H1 (cell line): Measurements from ENCODE around the gene CCN6. TPM values are rescaled to one million over a fixed set of nuclear protein-coding genes. Genes with fewer than 3 reads are reported as not detected.

Experiments
- CTCF ChIA-PET: fragments of 300-600 bp; sonication (Branson Sonifier 250); formaldehyde crosslinking; loops from one replicate; lab custom pipeline; 2021; ENCODE audit not compliant: partially characterized antibody; lab: Charles Lee
- POLR2A ChIA-PET: fragments of 300-600 bp; sonication (Branson Sonifier 250); formaldehyde crosslinking; loops from one replicate; lab custom pipeline; 2021; ENCODE audit warnings: inconsistent platforms; ENCODE audit not compliant: partially characterized antibody; lab: Charles Lee
- DNase-seq, 2 experiments: peaks; one replicate each; pipeline versions ENCODE4 v3.0.0 to v3.0.0-alpha.2; 2010 to 2022; ENCODE audit warnings: low spot score in 2 of 2, low read depth in 1 of 2, mixed read lengths in 1 of 2
- FAIRE-seq: peaks from 2 replicates; lab custom pipeline; 2011; peaks lifted over from hg19 to GRCh38; lab: Jason Lieb, UNC
- H2AFZ ChIP-seq: 2 replicates; pipeline ENCODE4 v1.8.1; 2012; ENCODE audit warnings: low read length, inconsistent platforms
- H2AK5ac ChIP-seq: 2 replicates; pipeline ENCODE4 v1.6.1; 2013; ENCODE audit warnings: low read depth, low read length
- H2BK120ac ChIP-seq: replicated peaks from 2 replicates; pipeline ENCODE3; 2013; ENCODE audit warnings: low read depth, low read length, inconsistent platforms
- H2BK12ac ChIP-seq: 2 replicates; pipeline ENCODE4 v1.6.1; 2013; ENCODE audit warnings: low read depth, low read length
- H2BK15ac ChIP-seq: 2 replicates; pipeline ENCODE4 v1.6.1; 2013; ENCODE audit warnings: low read length
- H2BK20ac ChIP-seq: 2 replicates; pipeline ENCODE4 v1.6.1; 2013; ENCODE audit warnings: low read length
- H2BK5ac ChIP-seq: 2 replicates; pipeline ENCODE4 v1.6.1; 2013; ENCODE audit warnings: low read depth, low read length
- H3K14ac ChIP-seq: 2 replicates; pipeline ENCODE4 v1.6.1; 2013; ENCODE audit warnings: inconsistent platforms; ENCODE audit not compliant: insufficient read length
- H3K18ac ChIP-seq: 2 replicates; pipeline ENCODE4 v1.6.1; 2013; ENCODE audit warnings: low read length; ENCODE audit errors: extremely low read depth
- H3K23ac ChIP-seq: 2 replicates; pipeline ENCODE4 v1.6.1; 2013; ENCODE audit warnings: inconsistent platforms; ENCODE audit not compliant: insufficient read length
- H3K23me2 ChIP-seq: 2 replicates; pipeline ENCODE4 v1.6.1; 2013; ENCODE audit warnings: low read depth, low read length
- H3K27ac ChIP-seq: 2 replicates; pipeline ENCODE4 v1.6.1; 2011; ENCODE audit warnings: low read depth, low read length, inconsistent platforms
- H3K27me3 ChIP-seq, 4 experiments: replicated peaks in 1 of 4; 1 replicate in 1 of 4; 2 replicates in 3 of 4; pipeline versions ENCODE4 v1.6.1 to v1.8.1; 2011 to 2013; ENCODE audit warnings: low read length in 3 of 4, mild to moderate bottlenecking in 3 of 4, inconsistent platforms in 2 of 4, mixed read lengths in 2 of 4, moderate library complexity in 1 of 4; ENCODE audit not compliant: control insufficient read depth in 3 of 4, insufficient read depth in 3 of 4; ENCODE audit errors: extremely low read depth in 1 of 4
- H3K36me3 ChIP-seq, 4 experiments: 2 replicates each; pipeline versions ENCODE4 v1.6.1 to v1.8.1; 2011 to 2013; ENCODE audit warnings: mild to moderate bottlenecking in 4 of 4, low read length in 3 of 4, moderate library complexity in 2 of 4, control low read depth in 1 of 4, inconsistent platforms in 1 of 4; ENCODE audit not compliant: insufficient read depth in 4 of 4, control insufficient read depth in 2 of 4
- H3K4ac ChIP-seq: replicated peaks from 2 replicates; pipeline ENCODE3; 2013; ENCODE audit warnings: low read length, low read depth, mixed read lengths, inconsistent platforms; ENCODE audit not compliant: insufficient read length
- H3K4me1 ChIP-seq, 4 experiments: replicated peaks in 1 of 4; 1 replicate in 1 of 4; 2 replicates in 3 of 4; pipeline versions ENCODE4 v1.6.1 to v1.8.1; 2011 to 2013; ENCODE audit warnings: low read length in 3 of 4, inconsistent platforms in 2 of 4, mixed read lengths in 1 of 4; ENCODE audit not compliant: insufficient read depth in 4 of 4, control insufficient read depth in 3 of 4
- H3K4me2 ChIP-seq, 2 experiments: 2 replicates each; pipeline versions ENCODE4 v1.6.1 to v1.8.1; 2011 to 2013; ENCODE audit warnings: low read depth in 2 of 2, low read length in 2 of 2, control low read depth in 1 of 2, inconsistent platforms in 1 of 2, mild to moderate bottlenecking in 1 of 2; ENCODE audit not compliant: insufficient read depth in 1 of 2
- H3K4me3 ChIP-seq, 4 experiments: fragments of 200-600, 300-600 bp in 1 of 4; sonication (generic), shearing (Covaris generic), sonication (Bioruptor Twin) in 1 of 4; 2 replicates each; pipeline versions ENCODE4 v1.5.1 to v1.8.1; 2011 to 2016; ENCODE audit warnings: low read length in 4 of 4, low read depth in 3 of 4, control low read depth in 2 of 4, inconsistent platforms in 2 of 4, mild to moderate bottlenecking in 2 of 4, mixed read lengths in 1 of 4, moderate library complexity in 1 of 4; ENCODE audit not compliant: insufficient read depth in 2 of 4; ENCODE audit errors: extremely low read depth in 1 of 4
- H3K56ac ChIP-seq: replicated peaks from 2 replicates; pipeline ENCODE3; 2013; ENCODE audit warnings: low read depth, mild to moderate bottlenecking, mixed read lengths, low read length, inconsistent platforms; ENCODE audit not compliant: insufficient read length
- H3K79me1 ChIP-seq: 2 replicates; pipeline ENCODE4 v1.6.1; 2013; ENCODE audit warnings: low read depth, low read length, control low read depth
- H3K79me2 ChIP-seq, 2 experiments: 2 replicates each; pipeline versions ENCODE4 v1.6.1 to v1.8.1; 2012 to 2013; ENCODE audit warnings: low read length in 2 of 2, mild to moderate bottlenecking in 2 of 2, inconsistent platforms in 1 of 2; ENCODE audit not compliant: insufficient read depth in 2 of 2, control insufficient read depth in 1 of 2
- H3K9ac ChIP-seq, 4 experiments: replicated peaks in 1 of 4; 1 replicate in 1 of 4; 2 replicates in 3 of 4; pipeline versions ENCODE4 v1.6.1 to v1.8.1; 2011 to 2013; ENCODE audit warnings: low read depth in 3 of 4, low read length in 3 of 4, control low read depth in 2 of 4, mild to moderate bottlenecking in 2 of 4, moderate library complexity in 2 of 4, inconsistent platforms in 1 of 4; ENCODE audit errors: extremely low read depth in 1 of 4
- H3K9me3 ChIP-seq, 2 experiments: 2 replicates each; pipeline versions ENCODE4 v1.6.1 to v1.8.1; 2012 to 2013; ENCODE audit warnings: mild to moderate bottlenecking in 2 of 2, moderate library complexity in 2 of 2, control low read depth in 1 of 2, inconsistent platforms in 1 of 2, low read depth in 1 of 2, low read length in 1 of 2, mixed read lengths in 1 of 2; ENCODE audit not compliant: insufficient read depth in 2 of 2
- H4K20me1 ChIP-seq, 2 experiments: replicated peaks in 1 of 2; 2 replicates each; pipeline versions ENCODE3 to v1.8.1; 2011 to 2013; ENCODE audit warnings: inconsistent platforms in 2 of 2, low read length in 2 of 2, mild to moderate bottlenecking in 1 of 2; ENCODE audit not compliant: insufficient read depth in 2 of 2, control insufficient read depth in 1 of 2
- H4K5ac ChIP-seq: 2 replicates; pipeline ENCODE4 v1.6.1; 2013; ENCODE audit warnings: low read length, low read depth, mixed read lengths, inconsistent platforms; ENCODE audit not compliant: insufficient read length
- H4K8ac ChIP-seq: 2 replicates; pipeline ENCODE4 v1.8.0; 2013; ENCODE audit warnings: mild to moderate bottlenecking, moderate library complexity, low read length, inconsistent platforms; ENCODE audit not compliant: insufficient read depth; ENCODE audit errors: extremely low read depth
- H4K91ac ChIP-seq: replicated peaks from 2 replicates; pipeline ENCODE3; 2013; ENCODE audit warnings: low read length, mixed read lengths, inconsistent platforms; ENCODE audit not compliant: insufficient read length
- BCL11A ChIP-seq, 2 experiments: IDR thresholded peaks; one replicate each; pipeline ENCODE4 v1.6.1; 2011; ENCODE audit warnings: low read depth in 2 of 2, low read length in 2 of 2, mild to moderate bottlenecking in 2 of 2
- CEBPB ChIP-seq: IDR thresholded peaks from 2 replicates; pipeline ENCODE4 v1.6.1; 2012; ENCODE audit warnings: low read depth, low read length
- CTBP2 ChIP-seq: IDR thresholded peaks from 2 replicates; pipeline ENCODE4 v1.7.0; 2011; ENCODE audit warnings: borderline replicate concordance, mild to moderate bottlenecking, moderate library complexity, mixed read lengths, low read length; ENCODE audit not compliant: insufficient read depth, insufficient read length
- EGR1 ChIP-seq: IDR thresholded peaks from 2 replicates; pipeline ENCODE4 v1.6.1; 2011; ENCODE audit warnings: low read depth, low read length, borderline replicate concordance
- EZH2 ChIP-seq: fragments of 200-600 bp; sonication (generic); IDR thresholded peaks from 2 replicates; pipeline ENCODE4 v1.7.1; 2012; ENCODE audit warnings: low read depth, mild to moderate bottlenecking, moderate library complexity, low read length, inconsistent platforms; ENCODE audit not compliant: severe bottlenecking
- JUN ChIP-seq: IDR thresholded peaks from 2 replicates; pipeline ENCODE4 v1.6.1; 2011; ENCODE audit warnings: low read depth, mild to moderate bottlenecking, improper control_type of control experiment, low read length
- POLR2A ChIP-seq, 2 experiments: IDR thresholded peaks; 1 replicate in 1 of 2; 2 replicates in 1 of 2; pipeline ENCODE4 v1.6.1; 2011; ENCODE audit warnings: low read depth in 2 of 2, low read length in 2 of 2, mild to moderate bottlenecking in 2 of 2; ENCODE audit errors: control extremely low read depth in 1 of 2
- POU5F1 ChIP-seq: IDR thresholded peaks from 2 replicates; pipeline ENCODE4 v1.6.1; 2011; ENCODE audit warnings: low read depth, mild to moderate bottlenecking, low read length, moderate library complexity
- RNF2 ChIP-seq: fragments of 200-900, 300-1000 bp; sonication (generic); IDR thresholded peaks from 2 replicates; pipeline ENCODE4 v1.7.1; 2016; ENCODE audit warnings: borderline replicate concordance, low read depth, mild to moderate bottlenecking, antibody characterized with exemption, low read length; ENCODE audit not compliant: poor library complexity, severe bottlenecking; ENCODE audit errors: missing control alignments
- WGBS, 2 experiments: shearing (Covaris generic) in 1 of 2; methylation state at CpG; one replicate each; pipeline versions ENCODE4 v1.1.6 to v1.1.7; 2013 to 2015; ENCODE audit warnings: low lambda C conversion rate in 2 of 2, mixed read lengths in 2 of 2, inconsistent platforms in 1 of 2, low coverage in 1 of 2, missing lambda C conversion rate in 1 of 2; ENCODE audit not compliant: insufficient replicate concordance in 2 of 2, insufficient coverage in 1 of 2, insufficient read length in 1 of 2; ENCODE audit errors: extremely low coverage in 1 of 2, missing lambda C conversion rate in 1 of 2; 5-methylcytosine and 5-hydroxymethylcytosine counted together
- polyA plus RNA-seq, 7 experiments: library from polyadenylated mRNA; depleted of rRNA in 3 of 7; stranded (reverse) in 5 of 7; unstranded in 2 of 7; fragments of >200 nt in 5 of 7; fragments of 200-250 nt in 2 of 7; gene quantifications; 1 replicate in 5 of 7; 2 replicates in 1 of 7; 4 replicates in 1 of 7; pipeline versions ENCODE4 v1.2.1 to v1.2.3, GENCODE V29; 2011 to 2013; ENCODE audit warnings: missing spikeins in 2 of 7, mixed read lengths in 2 of 7
- total RNA-seq: library from RNA; stranded (reverse); fragmentation: NEBNext Ultra II Directional; extraction: Animal tissue kit (Norgen Biotek cat#: 25700); gene quantifications from 2 replicates; pipeline ENCODE4 v1.2.1, GENCODE V29; 2021
- TF ChIP-seq, protein P1 (sequence below): IDR thresholded peaks from 2 replicates; pipeline ENCODE4 v1.6.1; 2012; ENCODE audit warnings: inconsistent platforms
- TF ChIP-seq, protein P2 (sequence below): IDR thresholded peaks from 2 replicates; pipeline ENCODE4 v1.6.1; 2011; ENCODE audit warnings: low read length, improper control_type of control experiment

The CCN6 gene
- total and polyA plus RNA-seq, 2 of the 8 experiments (the other 6 are each of a cell fraction or from before 2014, with no cell fraction given), result not detected

DNA sequence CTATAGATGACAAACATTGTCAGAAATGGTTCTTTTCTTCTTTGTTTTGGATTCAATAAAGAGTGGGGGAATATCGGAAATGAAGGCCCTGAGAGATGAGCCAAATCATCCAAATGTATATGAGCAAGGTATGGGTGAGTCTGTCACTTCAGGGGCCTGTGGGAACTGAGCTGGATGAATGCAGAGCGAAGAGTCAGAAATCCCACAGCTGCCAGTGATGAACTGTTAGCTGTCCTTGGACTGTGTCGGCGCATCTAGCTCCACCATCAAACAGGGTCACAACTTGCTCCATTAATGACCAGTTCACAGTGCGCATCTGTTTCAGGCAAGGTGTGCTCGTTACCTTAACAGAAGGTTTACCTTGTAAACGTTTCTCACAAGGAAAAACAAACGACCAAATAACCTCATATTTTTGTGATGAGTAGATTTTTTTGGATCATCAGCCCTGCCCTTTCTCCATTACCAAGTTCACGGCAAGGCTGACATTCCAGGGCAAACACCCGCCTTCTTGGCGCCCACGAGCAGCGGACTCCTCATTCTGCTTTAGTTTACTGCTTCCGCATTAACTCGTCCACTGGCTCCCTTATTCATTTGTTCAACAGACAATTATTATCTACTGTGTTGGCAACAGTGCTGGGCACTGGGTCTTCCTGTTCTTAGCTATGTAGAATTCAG lies 15.0 kb upstream of the CCN6 start:
- Histone ChIP-seq H3K27me3 (no peaks in the 10 kb centered on the region), H4K91ac (no peak overlapping the region), H3K79me1 (no peaks in the 10 kb centered on the region), H3K9me3 (no peaks in the 10 kb centered on the region), H3K56ac (no peak overlapping the region), H3K23ac (no peak overlapping the region), H3K4me2 (no peak overlapping the region), H3K79me2 (no peaks in the 10 kb centered on the region; a peak in 1 of 4 replicates), H4K5ac (no peak overlapping the region), H2BK5ac (no peak overlapping the region), H3K18ac (no peak overlapping the region), H3K23me2 (no peaks in the 10 kb centered on the region; the same call in 1 of the 2 replicates), H4K8ac (no peak overlapping the region), H3K9ac (no peak overlapping the region), H3K36me3 (no peaks in the 10 kb centered on the region), H3K27ac (no peak overlapping the region), H2BK15ac (no peak overlapping the region), H2AK5ac (no peak overlapping the region), H3K14ac (no peak overlapping the region), H2BK20ac (no peak overlapping the region), H2BK12ac (no peak overlapping the region), H2AFZ (no peak overlapping the region), H3K4me3 (no peak overlapping the region), H3K4ac (no peak overlapping the region), H4K20me1 (no peaks in the 10 kb centered on the region), H2BK120ac (no peak overlapping the region), H3K4me1 (no peaks in the 10 kb centered on the region)
- FAIRE-seq, result no peak
- DNase-seq, result no peak
- CTCF ChIA-PET, result interaction anchor here (0.6 to 9.7 kb wide), 13 partner anchors 12 to 407 kb away, joined by 3 to 102 read pairs (median 4); no protein-coding TSS in a partner anchor
- TF ChIP-seq, protein P1, sequence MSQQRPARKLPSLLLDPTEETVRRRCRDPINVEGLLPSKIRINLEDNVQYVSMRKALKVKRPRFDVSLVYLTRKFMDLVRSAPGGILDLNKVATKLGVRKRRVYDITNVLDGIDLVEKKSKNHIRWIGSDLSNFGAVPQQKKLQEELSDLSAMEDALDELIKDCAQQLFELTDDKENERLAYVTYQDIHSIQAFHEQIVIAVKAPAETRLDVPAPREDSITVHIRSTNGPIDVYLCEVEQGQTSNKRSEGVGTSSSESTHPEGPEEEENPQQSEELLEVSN, result no peak
- TF ChIP-seq POLR2A (IDR thresholded peaks at IDR 0.05; ENCODE audit: control extremely low read depth in 1 of 2, low read depth in 2 of 2, low read length in 2 of 2) (no peak), CEBPB (no peak), CTBP2 (no peak), POU5F1 (no peak), BCL11A (IDR thresholded peaks at IDR 0.05; ENCODE audit: low read depth in 2 of 2, low read length in 2 of 2) (no peak), RNF2 (no peak), JUN (no peak), EGR1 (no peak), EZH2 (no peak)
- TF ChIP-seq, protein P2, sequence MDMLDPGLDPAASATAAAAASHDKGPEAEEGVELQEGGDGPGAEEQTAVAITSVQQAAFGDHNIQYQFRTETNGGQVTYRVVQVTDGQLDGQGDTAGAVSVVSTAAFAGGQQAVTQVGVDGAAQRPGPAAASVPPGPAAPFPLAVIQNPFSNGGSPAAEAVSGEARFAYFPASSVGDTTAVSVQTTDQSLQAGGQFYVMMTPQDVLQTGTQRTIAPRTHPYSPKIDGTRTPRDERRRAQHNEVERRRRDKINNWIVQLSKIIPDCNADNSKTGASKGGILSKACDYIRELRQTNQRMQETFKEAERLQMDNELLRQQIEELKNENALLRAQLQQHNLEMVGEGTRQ, result no peak
- POLR2A ChIA-PET, result no interaction called here
- WGBS, 2 experiments, result 85% methylated on average over 15 of the region's 15 CpGs; no CpG with 5 or more reads in 1 of the 2 experiments
